ENCODE measurements around the gene C1QTNF8.
"Not testable (repeated sequence)": the region's sequence is repeated elsewhere in the genome, so short reads cannot be mapped to it uniquely, and the experiment has no call there.

Gene C1QTNF8

GRCh38 chr16:1091992-1092552, 4.0 kb downstream of the C1QTNF8 start:
- no peak for DNase-seq

GRCh38 chr16:1090620-1091587, 5.1 kb downstream of the C1QTNF8 start:
- no peak for DNase-seq

DNA sequence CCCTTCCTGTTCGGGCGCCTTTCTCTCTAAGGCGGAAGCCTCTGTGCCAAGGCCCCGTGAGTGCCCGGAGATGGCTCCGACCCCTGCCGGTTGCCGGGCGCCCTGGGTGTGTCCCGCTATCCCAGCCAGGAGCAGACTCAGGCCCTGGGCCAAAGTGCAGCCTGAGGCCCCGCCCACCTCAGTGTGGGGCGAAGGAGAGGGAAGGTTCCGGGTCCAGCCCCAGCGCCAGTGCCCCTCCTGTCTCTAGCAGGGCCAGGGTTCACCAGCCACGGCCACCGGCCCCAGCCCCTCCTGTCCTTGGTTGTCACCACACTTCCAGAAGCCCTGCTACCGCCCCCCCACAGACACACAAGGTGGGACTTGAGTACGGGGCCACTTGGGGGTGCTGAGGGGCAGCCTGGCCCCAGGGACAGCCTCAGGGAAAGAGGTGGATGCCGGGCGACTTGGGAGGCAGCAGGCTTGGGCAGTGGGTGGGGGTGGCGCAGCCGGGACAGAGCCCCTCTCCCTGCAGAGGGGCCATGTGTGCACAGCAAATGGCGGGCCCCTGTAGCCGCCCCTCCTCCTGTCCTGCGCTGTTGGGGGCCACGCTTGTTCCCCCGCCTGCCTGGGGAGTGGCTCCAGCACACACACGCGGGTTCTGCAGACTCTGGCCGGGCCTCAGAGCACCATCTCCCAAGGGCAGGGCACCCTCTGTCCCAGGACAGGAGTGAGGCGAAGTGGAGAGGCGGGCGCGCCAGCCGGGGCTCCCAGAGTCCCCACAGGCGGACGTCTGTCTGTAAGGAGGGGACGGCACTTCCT, 6.0 kb downstream of the C1QTNF8 start:
- DNase-seq, result no peak

DNA sequence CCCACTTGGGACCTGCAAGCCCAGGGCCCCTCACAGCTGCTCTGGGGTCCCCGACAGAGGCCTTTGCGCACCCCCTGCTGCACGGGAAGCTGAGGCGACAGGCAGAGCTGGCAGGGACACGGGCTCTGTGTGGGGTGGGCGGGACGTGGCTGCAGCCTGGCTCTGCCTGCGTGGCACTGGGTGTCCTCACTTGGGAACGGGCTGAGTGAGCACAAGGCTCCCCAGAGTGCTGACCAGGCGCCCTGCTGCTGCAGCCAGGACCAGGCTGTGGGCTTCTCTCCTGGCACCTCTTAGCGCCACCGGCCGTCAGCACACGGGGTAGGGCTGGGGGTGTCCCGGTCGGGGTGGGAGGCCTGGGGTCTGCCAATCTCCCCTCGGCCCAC, 6.6 kb downstream of the C1QTNF8 start:
- no peak for DNase-seq

GRCh38 chr16:1088295-1089170, 7.5 kb downstream of the C1QTNF8 start:
- no peak for DNase-seq

DNA sequence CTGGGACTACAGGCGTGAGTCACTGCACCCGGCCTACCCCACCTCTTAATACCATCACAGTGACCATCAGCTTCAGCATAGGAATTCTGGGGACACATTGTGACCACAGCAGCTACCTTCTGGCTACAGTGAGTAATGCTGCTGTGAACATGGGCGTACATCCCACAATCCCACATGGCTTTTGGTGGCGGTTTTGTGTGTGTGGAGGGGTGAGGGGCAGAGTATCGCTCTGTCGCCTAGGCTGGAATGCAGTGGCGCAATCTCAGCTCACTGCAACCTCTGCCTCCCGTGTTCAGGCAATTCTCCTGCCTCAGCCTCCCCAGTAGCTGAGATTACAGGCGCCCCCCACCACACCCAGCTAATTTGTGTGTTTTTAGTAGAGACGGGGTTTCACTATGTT, 9.6 kb downstream of the C1QTNF8 start:
- not testable (repeated sequence) for DNase-seq

DNA sequence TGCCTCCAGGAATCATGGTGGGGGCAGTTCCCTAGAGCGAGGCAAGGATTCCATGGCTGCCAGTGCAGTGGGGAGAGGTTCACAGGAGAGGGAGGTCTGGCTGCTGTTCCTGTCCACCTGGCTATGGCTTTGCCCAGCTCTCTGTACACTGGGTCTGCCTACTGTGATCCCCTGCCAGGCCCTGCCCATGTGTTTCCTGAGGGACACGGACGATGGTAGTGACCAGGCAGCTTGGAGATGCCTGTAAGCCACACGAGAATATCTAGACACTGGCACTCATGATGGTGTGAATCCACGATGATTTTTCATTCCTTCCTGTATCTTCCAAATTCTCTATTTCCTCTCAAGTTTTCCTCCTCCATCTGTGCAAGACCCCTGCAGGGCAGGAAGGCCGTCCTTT, 11.1 kb downstream of the C1QTNF8 start:
- no peak for DNase-seq

- DNase-seq, result no peak
These were observed 12.9 kb downstream of the C1QTNF8 start for GRCh38 chr16:1082952-1083675.

DNA sequence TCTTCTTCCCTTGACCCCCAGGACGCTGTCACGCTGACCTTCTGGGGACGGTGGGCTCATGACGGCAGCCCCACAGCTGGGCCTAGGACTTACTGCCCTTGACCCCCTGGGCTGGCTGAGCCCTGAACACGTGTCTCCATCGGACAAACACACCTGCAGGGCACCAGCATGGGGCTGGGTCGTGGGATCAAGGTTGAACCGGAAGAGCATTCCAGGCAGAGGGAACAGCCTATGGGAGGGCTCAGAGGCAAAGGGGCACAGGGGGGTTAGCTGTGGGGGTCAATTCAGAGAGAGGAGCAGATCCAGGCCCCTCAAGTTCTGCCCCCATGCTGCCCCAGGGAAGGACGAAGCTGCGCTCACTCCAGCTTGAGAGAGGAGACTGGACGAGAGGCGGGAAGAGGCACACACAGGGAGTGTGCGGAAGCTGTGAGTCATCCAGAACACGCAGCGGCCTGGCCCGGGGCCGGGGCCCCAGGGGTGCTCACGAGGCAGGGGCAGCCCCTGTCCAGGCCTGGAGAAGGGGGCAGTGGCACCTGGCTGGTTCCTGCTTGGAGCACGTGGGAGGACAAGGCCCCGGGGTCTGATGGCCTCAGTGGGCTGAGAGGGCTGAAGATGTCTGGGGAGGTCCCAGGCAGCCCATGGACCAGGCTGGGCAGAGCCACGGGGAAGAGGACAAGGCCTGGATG, 13.6 kb downstream of the C1QTNF8 start:
- DNase-seq, result no peak

DNA sequence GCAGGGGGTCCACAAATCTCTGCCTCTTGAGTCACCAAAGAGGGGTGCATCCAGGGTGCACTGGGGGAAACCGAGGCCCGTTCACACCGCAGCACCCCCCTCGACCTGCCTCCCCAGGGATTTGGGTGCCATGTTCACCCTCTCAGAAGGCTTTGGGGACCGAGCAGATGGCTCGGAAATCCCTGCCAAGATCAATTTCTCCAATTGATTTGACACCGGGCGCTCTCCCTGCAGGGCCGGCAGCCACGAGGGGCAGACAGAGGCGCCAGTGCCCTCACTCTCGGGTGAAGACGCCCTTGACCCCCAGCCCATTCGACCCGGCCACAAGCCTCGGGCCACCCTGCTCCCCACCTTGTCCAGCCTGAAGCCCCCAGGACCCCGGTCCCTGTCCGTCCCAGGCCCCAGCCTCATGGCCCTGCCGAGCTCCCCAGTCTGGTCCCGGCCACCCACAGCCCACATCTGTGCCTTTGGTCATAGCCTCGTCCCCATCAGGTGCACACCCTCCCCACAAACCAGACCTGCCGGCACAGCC, 14.2 kb downstream of the C1QTNF8 start:
- DNase-seq, result no peak

GRCh38 chr16:1080801-1081733, 15.0 kb downstream of the C1QTNF8 start:
- DNase-seq, result no peak

- no peak for DNase-seq
These were observed 16.1 kb downstream of the C1QTNF8 start for GRCh38 chr16:1079786-1080525.

DNA sequence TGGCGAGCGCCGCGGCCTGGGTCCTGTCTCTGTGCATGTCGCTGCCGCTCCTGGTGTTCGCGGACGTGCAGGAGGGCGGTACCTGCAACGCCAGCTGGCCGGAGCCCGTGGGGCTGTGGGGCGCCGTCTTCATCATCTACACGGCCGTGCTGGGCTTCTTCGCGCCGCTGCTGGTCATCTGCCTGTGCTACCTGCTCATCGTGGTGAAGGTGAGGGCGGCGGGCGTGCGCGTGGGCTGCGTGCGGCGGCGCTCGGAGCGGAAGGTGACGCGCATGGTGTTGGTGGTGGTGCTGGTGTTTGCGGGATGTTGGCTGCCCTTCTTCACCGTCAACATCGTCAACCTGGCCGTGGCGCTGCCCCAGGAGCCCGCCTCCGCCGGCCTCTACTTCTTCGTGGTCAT, 16.7 kb downstream of the C1QTNF8 start:
- DNase-seq, result no peak

GRCh38 chr16:1078579-1079021, 17.4 kb downstream of the C1QTNF8 start:
- no peak for DNase-seq

GRCh38 chr16:1077877-1078578, 18.0 kb downstream of the C1QTNF8 start:
- DNase-seq, result no peak

DNA sequence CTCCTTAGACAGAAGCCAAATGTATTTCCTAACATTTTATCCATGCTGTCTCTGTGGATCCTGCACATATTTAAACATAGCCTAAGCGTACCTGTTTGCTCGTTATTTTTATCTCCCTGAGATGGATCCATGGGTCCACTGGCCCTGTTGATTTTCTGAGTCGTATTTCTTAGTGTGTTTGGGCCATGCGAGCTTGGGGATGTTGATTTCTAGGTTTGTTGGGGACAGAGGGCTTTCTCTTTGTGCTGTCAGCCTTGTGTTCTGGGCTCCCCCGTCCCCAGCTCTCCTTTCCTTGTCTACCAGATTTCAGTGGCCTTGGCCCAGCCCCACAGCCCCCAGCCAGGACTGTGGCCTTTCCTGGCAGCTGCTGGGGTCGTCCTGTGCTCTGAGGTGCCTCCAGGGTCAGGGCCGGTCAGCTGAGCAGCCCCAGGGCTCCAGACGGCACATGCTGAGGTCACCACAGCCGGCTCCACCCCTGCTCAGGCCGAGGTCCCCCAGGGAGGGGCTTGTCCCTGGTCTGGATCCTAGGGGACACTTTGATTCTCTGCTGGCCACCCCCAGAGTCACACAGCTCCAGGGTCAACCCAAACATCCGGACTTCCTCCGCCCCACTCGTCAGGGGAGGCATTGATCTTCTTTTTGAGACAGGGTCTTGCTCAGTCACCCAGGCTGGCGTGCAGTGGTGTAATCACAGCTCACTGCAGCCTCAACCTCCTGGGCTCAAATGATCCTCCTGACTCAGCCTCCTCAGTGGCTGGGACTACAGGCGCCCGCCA, 19.1 kb downstream of the C1QTNF8 start:
- no peak for DNase-seq

DNA sequence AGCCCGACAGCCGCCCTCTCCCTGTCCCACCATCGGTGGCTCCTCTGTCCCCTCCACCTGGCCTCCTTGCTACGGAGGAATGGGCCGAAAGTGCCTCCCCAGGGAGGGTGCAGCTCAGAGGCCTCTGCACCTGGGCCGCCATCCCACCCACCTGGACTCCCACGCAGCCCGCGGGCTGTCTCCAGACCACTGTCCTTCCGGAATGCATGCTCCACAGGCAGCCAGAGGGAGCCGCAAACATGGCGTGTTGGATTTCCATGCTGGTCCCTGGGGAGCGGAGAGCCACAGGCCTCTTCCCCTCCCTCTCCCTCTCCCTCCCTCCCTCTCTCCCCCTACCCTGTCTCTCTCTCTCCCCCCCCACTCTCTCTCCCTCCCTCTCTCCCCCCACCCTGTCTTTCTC, 20.5 kb downstream of the C1QTNF8 start:
- no peak for DNase-seq

GRCh38 chr16:1074379-1074649, 21.7 kb downstream of the C1QTNF8 start:
- no peak for DNase-seq

All from KG1 (cell line).